GM10847 (cell line): ENCODE data around the gene CDC6.

Source experiments
- POLR2A ChIP-seq: IDR thresholded peaks from 2 replicates; pipeline ENCODE4 v1.6.1; 2011; ENCODE audit not compliant: insufficient read length; ENCODE audit errors: extremely low read depth

The CDC6 gene

DNA sequence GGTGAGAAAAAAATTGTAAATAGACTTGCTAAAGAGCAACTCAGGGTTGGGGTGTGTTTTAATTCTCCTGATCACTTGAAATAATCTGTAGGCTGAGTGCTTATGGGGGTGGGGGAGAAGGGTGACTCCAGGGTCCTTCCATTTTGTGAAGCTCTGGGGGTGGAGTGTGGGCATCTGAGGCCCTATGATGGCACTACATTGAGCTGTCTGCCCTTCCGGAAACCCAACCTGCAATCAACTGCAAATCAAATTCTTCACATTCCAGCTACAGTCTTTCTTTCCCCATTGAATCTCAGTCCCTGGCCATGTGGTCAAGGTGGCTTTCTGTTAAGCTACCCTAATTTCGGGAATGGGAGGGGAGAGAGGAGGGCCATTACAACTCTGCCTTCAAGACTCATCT, 6.0 kb upstream of the CDC6 start:
- no peak for TF ChIP-seq POLR2A

GRCh38 chr17:40283662-40284061, 4.0 kb upstream of the CDC6 start:
- no peak for TF ChIP-seq POLR2A

- no peak for TF ChIP-seq POLR2A
Observed at GRCh38 chr17:40284085-40284713, 3.5 kb upstream of the CDC6 start.

DNA sequence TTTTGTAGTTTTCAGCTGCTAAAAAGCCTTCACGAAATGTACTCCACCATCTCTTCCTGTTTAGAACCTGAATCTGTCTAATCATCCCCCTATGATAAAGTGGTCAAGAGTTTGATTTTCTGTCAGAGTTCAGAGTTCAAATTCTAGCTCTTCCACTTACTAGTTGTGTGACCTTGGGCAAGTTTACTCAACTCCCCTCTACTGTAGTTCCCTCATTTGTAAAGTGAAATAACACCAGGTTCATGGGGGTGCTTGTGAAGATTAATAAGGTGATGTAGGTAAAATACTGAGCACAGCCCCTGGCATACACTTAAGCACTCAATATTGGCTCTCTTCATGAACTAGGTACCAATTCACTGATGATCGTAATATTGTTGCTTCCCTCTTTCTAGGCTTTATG, 1.2 kb upstream of the CDC6 start:
- TF ChIP-seq POLR2A, result no peak

DNA sequence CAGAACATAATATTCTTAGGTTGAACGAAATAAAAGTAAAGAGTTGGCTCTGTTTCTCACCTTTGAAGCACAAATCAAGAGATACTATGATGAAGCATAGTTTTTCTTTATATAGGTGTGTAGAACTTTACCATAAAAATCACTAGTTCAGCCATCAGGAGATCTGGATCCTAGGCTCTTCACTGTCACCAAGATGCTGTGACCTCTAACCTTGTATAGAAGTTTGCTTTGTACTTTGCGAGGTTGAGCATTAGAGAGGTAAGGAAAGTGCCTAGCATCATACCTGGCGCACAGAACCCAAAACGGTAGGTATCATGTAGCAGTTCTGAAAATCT, 553 bp upstream of the CDC6 start:
- no peak for TF ChIP-seq POLR2A

DNA sequence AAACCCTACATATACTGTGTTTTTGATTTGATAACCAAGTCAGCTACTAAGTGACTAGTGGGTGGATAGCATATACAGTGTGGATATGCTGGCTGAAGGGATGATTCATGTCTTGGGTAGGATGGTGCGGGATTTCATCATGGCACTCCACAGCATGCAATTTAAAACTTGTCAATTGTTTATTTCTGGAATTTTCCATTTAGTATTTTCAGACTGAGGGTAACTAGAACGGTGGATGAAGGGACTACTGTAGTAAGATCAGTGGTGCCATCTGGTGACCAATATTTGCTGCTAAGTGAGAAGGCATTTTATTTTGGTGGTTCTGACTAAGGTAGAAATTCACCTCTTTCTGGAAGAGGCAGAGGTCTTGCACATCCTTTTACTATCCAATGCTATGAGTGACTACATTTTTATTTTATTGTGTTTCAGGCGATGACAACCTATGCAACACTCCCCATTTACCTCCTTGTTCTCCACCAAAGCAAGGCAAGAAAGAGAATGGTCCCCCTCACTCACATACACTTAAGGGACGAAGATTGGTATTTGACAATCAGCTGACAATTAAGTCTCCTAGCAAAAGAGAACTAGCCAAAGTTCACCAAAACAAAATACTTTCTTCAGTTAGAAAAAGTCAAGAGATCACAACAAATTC, 3.1 kb downstream of the CDC6 start:
- no peak for TF ChIP-seq POLR2A

- TF ChIP-seq POLR2A, result no peak
Observed at GRCh38 chr17:40291281-40291664, 3.6 kb downstream of the CDC6 start.

DNA sequence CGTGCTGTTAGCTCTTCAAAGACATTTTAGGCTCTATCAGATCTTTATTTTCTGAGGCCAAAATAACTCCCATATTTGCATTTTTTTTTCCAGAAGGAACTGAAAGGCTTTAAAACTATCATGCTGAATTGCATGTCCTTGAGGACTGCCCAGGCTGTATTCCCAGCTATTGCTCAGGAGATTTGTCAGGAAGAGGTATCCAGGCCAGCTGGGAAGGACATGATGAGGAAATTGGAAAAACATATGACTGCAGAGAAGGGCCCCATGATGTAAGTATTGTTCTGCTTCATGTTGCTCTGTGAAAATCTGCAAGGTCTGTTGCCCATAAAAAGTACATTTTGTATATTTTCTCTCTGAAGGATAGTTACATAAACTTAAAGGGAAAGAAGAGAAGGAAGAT, 5.7 kb downstream of the CDC6 start:
- TF ChIP-seq POLR2A, result no peak

- no peak for TF ChIP-seq POLR2A
Observed at GRCh38 chr17:40295488-40296436, 8.1 kb downstream of the CDC6 start.

DNA sequence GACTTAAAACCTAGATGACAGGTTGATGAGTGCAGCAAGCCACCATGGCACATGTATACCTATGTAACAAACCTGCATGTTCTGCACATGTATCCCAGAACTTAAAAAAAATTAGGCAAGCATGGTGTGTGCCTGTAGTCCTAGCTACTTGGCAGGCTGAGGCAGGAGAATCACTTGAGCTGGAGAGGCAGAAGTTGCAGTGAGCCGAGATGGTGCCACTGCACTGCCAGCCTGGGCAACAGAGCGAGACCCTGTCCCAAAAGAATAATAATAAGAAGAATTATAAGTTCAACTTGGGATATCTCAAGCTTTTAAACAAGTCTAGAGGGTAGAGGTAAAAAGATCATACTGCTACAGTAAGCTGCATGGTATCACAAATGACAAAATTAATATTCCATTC, 9.8 kb downstream of the CDC6 start:
- TF ChIP-seq POLR2A, result no peak

- TF ChIP-seq POLR2A, result no peak
Observed at GRCh38 chr17:40298726-40299125, 11.0 kb downstream of the CDC6 start.

GRCh38 chr17:40301315-40301714, 13.6 kb downstream of the CDC6 start:
- TF ChIP-seq POLR2A, result no peak

GRCh38 chr17:40303009-40303657, 15.5 kb downstream of the CDC6 start:
- no peak for TF ChIP-seq POLR2A

- TF ChIP-seq POLR2A, result no peak
Observed at GRCh38 chr17:40303708-40304551, 16.3 kb downstream of the CDC6 start.

DNA sequence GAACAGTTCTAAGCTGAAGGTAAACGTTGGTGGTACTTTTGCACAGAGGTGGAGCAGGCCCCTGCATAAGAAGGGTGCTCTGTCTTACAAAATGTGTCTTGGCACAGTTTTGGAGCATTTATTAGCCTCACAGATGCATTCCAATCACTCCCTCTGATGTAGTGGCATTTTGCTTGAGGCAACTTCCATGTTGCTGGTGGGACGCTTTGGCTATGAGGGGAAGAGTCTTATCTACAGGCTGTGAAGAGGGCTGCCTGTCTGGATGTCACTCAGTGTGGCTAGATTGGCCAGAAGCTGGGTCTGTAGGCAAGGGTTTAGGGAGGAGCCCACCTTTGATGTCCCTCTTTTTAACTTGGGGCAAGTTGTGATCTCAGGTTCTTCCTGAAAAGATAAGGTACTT, 18.7 kb downstream of the CDC6 start:
- TF ChIP-seq POLR2A, result no peak
